BLaER1 (cell line): ENCODE results near the gene FARP2.
"Not testable (repeated sequence)": the region's sequence is repeated elsewhere in the genome, so short reads cannot be mapped to it uniquely, and the experiment has no call there.

ENCODE experiments used
- H3K27ac ChIP-seq: shearing (Covaris generic); formaldehyde crosslinking; 2 replicates; pipeline ENCODE4 v1.8.1; 2022
- H3K27me3 ChIP-seq: shearing (Covaris generic); formaldehyde crosslinking; 2 replicates; pipeline ENCODE4 v1.8.1; 2022
- H3K36me3 ChIP-seq: shearing (Covaris generic); formaldehyde crosslinking; 2 replicates; pipeline ENCODE4 v1.8.1; 2022
- H3K4me1 ChIP-seq: shearing (Covaris generic); formaldehyde crosslinking; 2 replicates; pipeline ENCODE4 v1.8.1; 2022
- H3K4me2 ChIP-seq: shearing (Covaris generic); formaldehyde crosslinking; 2 replicates; pipeline ENCODE4 v1.8.1; 2022
- H3K4me3 ChIP-seq: shearing (Covaris generic); formaldehyde crosslinking; 2 replicates; pipeline ENCODE4 v1.8.1; 2022
- H3K9ac ChIP-seq: shearing (Covaris generic); formaldehyde crosslinking; 2 replicates; pipeline ENCODE4 v1.8.1; 2022
- H3K9me3 ChIP-seq: shearing (Covaris generic); formaldehyde crosslinking; 2 replicates; pipeline ENCODE4 v1.8.1; 2022
- H4K20me1 ChIP-seq: shearing (Covaris generic); formaldehyde crosslinking; 2 replicates; pipeline ENCODE4 v1.8.1; 2022
- Cebpa-rat ChIP-seq: shearing (Covaris generic); IDR thresholded peaks from 2 replicates; pipeline ENCODE4 v1.8.1; 2022

Gene FARP2

DNA sequence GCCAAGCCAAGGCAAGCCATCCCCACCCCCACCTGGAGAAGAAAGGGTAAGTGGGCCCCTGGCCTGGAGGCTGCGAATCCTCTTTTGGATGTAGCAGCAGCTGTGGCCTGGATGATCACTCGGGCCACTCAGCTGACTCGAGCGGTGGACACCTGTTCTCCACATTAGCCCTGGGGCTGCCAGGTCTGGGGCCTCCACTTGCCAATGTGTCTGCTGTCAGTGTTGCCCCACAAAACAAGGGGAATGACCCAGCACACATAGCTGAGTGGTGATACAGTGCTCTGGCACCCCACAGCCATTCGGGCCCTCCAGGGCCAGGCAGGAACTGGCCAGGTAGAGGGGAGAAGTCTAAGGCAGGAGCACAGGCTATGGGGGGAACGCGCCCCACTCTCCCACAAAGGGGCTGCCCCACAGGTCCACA, 149.7 kb downstream of the FARP2 start:
- H3K9ac ChIP-seq: no peak overlapping the region
- H3K4me2 ChIP-seq: peak overlapping the region; percentile 96; the same call in 1 of the 2 replicates
- H3K36me3 ChIP-seq: peaks cover 52% of the 10 kb centered on the region
- no peak overlapping the region for H3K4me3 ChIP-seq
- H3K27me3 ChIP-seq: no peaks in the 10 kb centered on the region
- H3K9me3 ChIP-seq: no peaks in the 10 kb centered on the region
- peaks cover 34% of the 10 kb centered on the region for H3K4me1 ChIP-seq
- peaks cover 71% of the 10 kb centered on the region for H4K20me1 ChIP-seq
- no peak for TF ChIP-seq Cebpa-rat
- H3K27ac ChIP-seq: no peak overlapping the region

DNA sequence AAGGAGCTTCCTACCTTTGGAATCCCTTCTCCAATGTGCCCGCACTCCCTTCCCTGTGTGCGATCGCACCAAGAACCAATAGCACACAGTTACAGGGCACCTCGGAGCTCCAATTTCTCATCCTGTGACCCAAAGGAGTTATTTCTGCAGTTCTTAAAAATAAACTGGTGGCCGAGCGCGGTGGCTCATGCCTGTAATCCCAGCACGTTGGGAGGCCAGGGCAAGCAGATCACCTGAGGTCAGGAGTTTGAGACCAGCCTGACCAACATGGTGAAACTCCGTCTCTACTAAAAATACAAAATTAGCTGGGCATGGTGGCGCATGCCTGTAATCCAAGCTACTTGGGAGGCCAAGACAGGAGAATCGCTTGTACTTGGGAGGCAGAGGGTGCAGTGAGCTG, 150.2 kb downstream of the FARP2 start:
- H3K36me3 ChIP-seq: peaks cover 47% of the 10 kb centered on the region
- not testable (repeated sequence) for H3K4me3 ChIP-seq, H3K27me3 ChIP-seq, H3K9me3 ChIP-seq, H3K27ac ChIP-seq
- H3K9ac ChIP-seq: peak overlapping the region; percentile 92; the same call in 1 of the 2 replicates
- H3K4me2 ChIP-seq: peak overlapping the region; percentile 96
- peaks cover 65% of the 10 kb centered on the region for H4K20me1 ChIP-seq
- peaks cover 34% of the 10 kb centered on the region for H3K4me1 ChIP-seq

DNA sequence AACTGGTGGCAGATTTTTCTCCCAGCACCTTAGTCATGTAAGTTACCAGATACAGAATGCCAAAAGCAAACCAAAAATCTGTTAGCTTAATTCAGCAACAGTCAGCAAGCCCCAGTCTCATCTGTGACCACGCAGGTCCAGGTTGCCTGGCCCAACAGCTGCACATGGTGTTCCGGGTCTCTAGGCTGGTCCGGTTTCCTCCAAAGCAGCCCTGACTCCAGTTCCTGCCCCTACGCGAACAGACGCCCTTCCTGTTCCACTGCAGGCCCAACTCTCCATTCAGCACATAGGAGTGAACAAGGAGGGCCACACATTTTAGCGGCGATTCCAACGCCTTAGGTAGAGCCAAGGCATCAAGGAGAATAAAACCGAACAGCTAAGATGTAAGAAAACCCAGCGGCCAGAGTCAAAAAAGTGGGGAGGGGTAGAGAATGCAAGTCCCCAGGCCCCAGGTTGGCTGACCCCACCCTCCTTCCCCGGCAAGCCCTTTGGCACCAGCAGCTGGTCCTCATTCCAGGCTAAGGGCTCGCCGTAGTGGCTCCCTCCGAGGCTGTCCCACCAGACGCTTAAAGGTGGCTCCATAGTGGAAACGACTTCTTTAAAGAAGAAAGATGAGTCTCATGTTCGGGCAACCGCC, 150.8 kb downstream of the FARP2 start:
- peak overlapping the region; percentile 88; the same call in 1 of the 2 replicates for H3K27ac ChIP-seq
- peak overlapping the region; percentile 96 for H3K4me2 ChIP-seq
- H3K36me3 ChIP-seq: peaks cover 41% of the 10 kb centered on the region
- H3K9ac ChIP-seq: peak overlapping the region; percentile 92
- peaks cover 34% of the 10 kb centered on the region for H3K4me1 ChIP-seq
- H4K20me1 ChIP-seq: peaks cover 60% of the 10 kb centered on the region
- H3K4me3 ChIP-seq: peak overlapping the region; percentile 92
- H3K9me3 ChIP-seq: no peaks in the 10 kb centered on the region
- no peak for TF ChIP-seq Cebpa-rat
- no peaks in the 10 kb centered on the region for H3K27me3 ChIP-seq

DNA sequence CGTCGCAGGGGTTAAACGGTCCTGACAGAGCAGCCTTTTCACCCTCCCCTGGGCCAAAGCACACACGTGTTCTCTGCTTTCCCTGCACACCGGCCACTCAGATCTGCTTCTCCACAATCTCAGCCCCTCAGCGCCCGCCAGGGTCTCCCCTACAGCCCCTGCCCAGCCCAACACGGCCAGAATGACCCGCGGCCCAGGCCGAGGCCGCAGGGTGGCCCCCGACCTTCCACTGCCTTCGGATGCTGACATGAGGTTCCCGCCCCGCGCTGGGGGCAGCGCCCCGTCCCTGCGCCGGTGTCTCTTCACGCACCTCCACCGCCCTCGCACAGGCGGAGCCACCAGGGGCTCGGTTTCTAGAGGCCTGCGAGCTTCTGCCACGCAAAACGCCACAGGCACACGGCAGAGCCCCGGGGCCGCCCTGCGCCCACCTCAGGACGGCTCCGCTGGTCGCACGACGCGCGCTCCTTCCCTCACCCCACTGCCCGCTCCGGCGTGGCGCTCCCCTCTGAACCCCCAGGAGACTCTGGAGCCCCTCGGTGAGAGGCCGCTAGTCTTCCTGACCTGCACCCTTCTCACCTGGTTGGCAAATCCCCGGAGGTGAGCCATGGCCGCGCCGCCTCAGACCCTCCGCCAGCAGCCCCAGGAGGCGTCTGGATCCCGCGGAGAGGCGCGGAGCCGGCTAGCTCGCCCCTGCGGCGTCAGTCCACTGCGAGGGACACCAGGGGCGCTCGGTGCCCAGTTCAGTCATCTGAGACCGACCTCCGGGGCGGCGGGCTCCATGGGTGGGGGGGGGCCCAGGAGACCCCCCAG, 151.6 kb downstream of the FARP2 start:
- peak overlapping the region; percentile 92 for H3K4me3 ChIP-seq
- peaks cover 34% of the 10 kb centered on the region for H3K36me3 ChIP-seq
- H3K27me3 ChIP-seq: no peaks in the 10 kb centered on the region
- H3K9me3 ChIP-seq: no peaks in the 10 kb centered on the region
- peak overlapping the region; percentile 88 for H3K27ac ChIP-seq
- TF ChIP-seq Cebpa-rat: no peak
- peak overlapping the region; percentile 96 for H3K4me2 ChIP-seq
- H3K4me1 ChIP-seq: peaks cover 34% of the 10 kb centered on the region
- peaks cover 52% of the 10 kb centered on the region for H4K20me1 ChIP-seq
- peak overlapping the region; percentile 92 for H3K9ac ChIP-seq

DNA sequence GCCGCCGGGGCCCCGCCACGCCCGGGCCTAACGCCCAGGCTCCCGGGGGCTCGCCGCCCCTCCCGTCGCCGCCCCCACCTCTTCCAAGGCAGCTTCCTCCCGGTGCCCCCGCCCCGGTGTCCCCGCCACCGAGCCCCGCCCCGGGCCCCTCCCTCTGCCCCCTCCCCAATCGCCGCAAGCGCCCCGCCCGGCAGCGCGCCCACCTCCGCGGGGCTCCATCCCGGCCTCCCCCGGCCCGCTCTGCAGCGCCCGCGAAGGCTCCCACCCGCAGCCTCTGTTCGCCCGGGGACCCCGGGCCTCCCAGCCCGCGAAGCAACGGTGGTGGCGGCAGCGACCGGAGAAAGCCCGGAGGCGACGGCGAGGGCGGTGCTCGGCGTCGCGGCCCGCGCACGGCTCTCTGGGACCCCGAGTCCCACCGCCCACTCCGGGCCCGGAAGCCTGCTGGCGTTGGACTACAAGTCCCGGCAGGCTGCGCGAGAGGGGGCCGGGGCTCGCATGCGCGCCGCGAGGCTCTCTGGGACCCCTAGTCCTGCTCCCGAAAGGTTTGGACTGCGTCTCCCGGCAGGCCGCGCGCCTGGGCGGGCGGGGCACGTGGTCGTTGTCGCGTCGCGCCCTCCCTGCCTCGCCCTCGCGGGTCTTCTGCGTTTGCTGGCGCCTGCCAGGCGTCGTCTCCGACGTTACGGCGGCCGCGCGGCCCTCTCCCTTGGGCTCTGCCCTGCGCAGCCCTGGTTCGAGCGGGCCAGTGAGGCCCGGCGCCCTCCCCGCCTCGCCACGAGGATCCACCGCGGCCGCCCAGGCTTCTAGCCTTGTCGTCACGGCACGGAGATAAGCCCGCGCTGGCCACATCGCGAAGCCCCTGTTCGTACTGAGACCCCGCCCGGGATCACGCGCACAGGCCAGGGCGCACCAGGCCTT, 152.4 kb downstream of the FARP2 start, which contains the start of gene STK25:
TSS of gene STK25 (minus strand) at position 345 of the 915 bp plus-strand sequence. CDS start 549 bp downstream, outside the sequence.
- H3K4me1 ChIP-seq: peaks cover 34% of the 10 kb centered on the region
- peak within 1 kb of the TSS; percentile 88 for H3K27ac ChIP-seq
- peaks cover 45% of the 10 kb centered on the region for H4K20me1 ChIP-seq
- no peaks in the 10 kb centered on the region for H3K27me3 ChIP-seq
- no peaks in the 10 kb centered on the region for H3K9me3 ChIP-seq
- peak within 1 kb of the TSS; percentile 96 for H3K4me2 ChIP-seq
- TF ChIP-seq Cebpa-rat: no peak
- peaks cover 30% of the 10 kb centered on the region for H3K36me3 ChIP-seq
- peak within 1 kb of the TSS; percentile 92 for H3K4me3 ChIP-seq
- H3K9ac ChIP-seq: peak within 1 kb of the TSS; percentile 92

DNA sequence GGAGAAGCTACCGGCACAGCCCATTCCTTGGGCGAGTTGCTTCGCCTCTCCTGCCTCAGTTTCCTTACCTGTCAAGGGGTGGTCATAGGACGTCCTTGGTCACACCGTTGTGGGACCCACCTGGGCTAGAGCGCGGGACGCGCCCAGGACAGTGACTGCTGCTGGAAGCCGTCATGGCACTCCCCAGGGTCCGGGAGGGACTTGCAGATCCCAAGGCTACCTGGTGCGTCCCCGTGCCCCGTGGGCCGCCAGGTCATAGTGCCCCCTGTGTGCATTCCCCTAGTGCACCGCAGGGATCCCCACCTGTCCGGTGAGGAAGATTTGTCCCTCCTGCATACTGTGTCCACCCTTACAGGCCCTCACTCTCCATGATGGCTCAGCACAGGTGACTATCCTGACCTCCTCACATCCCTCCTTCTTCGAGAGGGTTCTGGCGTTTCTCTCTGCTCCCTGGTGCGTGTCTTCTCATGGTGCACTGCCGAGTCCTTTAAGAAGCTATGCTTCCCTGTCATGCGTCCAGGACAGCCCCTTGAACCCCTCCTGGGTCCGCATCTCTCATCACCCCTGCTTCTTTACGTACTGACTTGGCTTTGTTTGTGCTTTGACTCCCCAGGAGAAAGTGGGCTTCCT, 153.2 kb downstream of the FARP2 start:
- H3K9ac ChIP-seq: peak overlapping the region; percentile 80
- peaks cover 34% of the 10 kb centered on the region for H3K4me1 ChIP-seq
- H3K4me2 ChIP-seq: peak overlapping the region; percentile 94
- H3K27ac ChIP-seq: peak overlapping the region; percentile 88
- peak overlapping the region; percentile 92 for H3K4me3 ChIP-seq
- no peaks in the 10 kb centered on the region for H3K9me3 ChIP-seq
- no peak for TF ChIP-seq Cebpa-rat
- peaks cover 22% of the 10 kb centered on the region for H3K36me3 ChIP-seq
- H3K27me3 ChIP-seq: no peaks in the 10 kb centered on the region
- H4K20me1 ChIP-seq: peaks cover 37% of the 10 kb centered on the region

DNA sequence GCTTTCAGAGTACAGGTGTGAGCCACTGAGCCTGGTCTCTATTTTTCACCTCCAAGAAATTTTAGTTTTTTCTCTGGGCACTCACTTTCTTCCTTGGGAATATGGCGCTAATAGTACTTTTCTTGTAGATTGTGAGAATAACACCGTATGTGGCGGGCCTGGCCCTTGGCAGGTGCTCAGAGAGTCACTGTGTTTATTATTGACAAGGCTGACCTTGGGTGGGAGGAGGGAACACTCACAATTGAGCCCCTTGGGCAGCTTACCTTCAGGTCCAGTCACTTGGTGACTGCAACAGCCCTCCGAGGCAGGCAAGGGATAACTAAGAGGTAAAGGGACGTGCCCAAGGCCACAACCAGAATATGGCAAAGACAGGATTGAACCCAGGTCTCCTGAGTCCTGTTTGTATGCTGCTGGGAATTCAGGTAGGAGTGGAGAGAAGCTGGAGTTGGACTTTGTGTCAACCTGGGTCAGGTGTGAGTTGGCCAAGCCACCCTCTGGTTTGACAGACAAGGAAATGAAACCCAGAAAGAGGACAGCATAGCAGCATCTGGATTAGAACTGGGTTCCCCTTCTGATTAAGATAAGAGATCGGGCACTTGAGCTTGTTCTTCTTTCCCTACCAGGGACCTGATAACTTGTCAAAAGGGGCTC, 155.1 kb downstream of the FARP2 start:
- H3K4me1 ChIP-seq: peaks cover 21% of the 10 kb centered on the region
- no peak for TF ChIP-seq Cebpa-rat
- peaks cover 18% of the 10 kb centered on the region for H4K20me1 ChIP-seq
- no peak overlapping the region for H3K4me2 ChIP-seq
- H3K36me3 ChIP-seq: peaks cover 3% of the 10 kb centered on the region; the same call in 1 of the 2 replicates
- H3K9ac ChIP-seq: no peak overlapping the region
- H3K27me3 ChIP-seq: no peaks in the 10 kb centered on the region
- H3K4me3 ChIP-seq: no peak overlapping the region
- H3K27ac ChIP-seq: no peak overlapping the region
- H3K9me3 ChIP-seq: no peaks in the 10 kb centered on the region

DNA sequence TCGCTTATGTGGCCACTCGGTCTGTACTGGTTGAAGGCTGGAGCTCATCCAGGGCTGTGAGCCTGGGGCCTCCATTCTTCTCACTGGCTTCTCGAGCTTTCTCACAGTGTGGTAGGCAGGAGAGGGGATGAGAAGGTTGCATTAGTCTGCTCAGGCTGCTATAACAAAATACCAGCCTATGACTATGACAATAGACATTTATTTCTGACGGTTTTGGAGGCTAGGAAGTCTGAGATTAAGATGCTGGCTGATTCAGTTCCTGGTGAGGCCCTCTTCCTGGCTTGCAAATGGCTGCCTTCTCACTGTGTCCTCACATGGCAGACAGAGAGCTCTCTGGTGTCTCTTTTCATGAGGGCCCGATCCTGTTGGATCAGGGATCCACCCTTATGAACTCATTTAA, 158.5 kb downstream of the FARP2 start:
- Histone ChIP-seq H3K4me2 (no peak overlapping the region), H3K4me1 (peaks cover 4% of the 10 kb centered on the region), H3K27ac (no peak overlapping the region), H3K9ac (no peak overlapping the region), H3K4me3 (no peak overlapping the region), H3K36me3 (no peaks in the 10 kb centered on the region), H3K27me3 (no peaks in the 10 kb centered on the region), H4K20me1 (no peaks in the 10 kb centered on the region), H3K9me3 (no peaks in the 10 kb centered on the region; the same call in 1 of the 2 replicates)
- TF ChIP-seq Cebpa-rat: no peak
